HCT116 (cell line): ENCODE data around the gene ITK. TPM values are rescaled to one million over a fixed set of nuclear protein-coding genes. Genes with fewer than 3 reads are reported as not detected.
A peak's percentile ranks its signal among the peaks of the same experiment; 100 is the strongest.

Experiments
- ATAC-seq: fragments of 200-7000 bp; cut with Tn5 transposase; 2 replicates; pipeline ENCODE4 v1.9.1; 2020; ENCODE audit warnings: mild to moderate bottlenecking, moderate library complexity
- BruUV-seq: library from RNA; stranded (reverse); fragments of 400-500 nt; replicated peaks from 2 replicates; lab custom pipeline; 2021; lab: Mats Ljungman, UMichigan
- CTCF ChIA-PET: fragments of 300-600 bp; sonication (Branson Sonifier 250); formaldehyde crosslinking; loops from one replicate; lab custom pipeline; 2021; ENCODE audit warnings: antibody characterized with exemption; lab: Charles Lee
- POLR2A ChIA-PET: fragments of 300-600, 350-600 bp; sonication (Branson Sonifier 250); formaldehyde crosslinking; loops from one replicate; lab custom pipeline; 2021; ENCODE audit warnings: antibody characterized with exemption; lab: Charles Lee
- RAD21 ChIA-PET, 2 experiments: fragments of 300-600 bp; sonication (Branson Sonifier 250); formaldehyde crosslinking; loops; one replicate each; lab custom pipeline; 2023; ENCODE audit warnings: low total read pairs in 2 of 2; ENCODE audit not compliant: uncharacterized antibody in 2 of 2, unreplicated experiment in 2 of 2, low non-redundant PET in 1 of 2; lab: Charles Lee
- DNase-seq: peaks from one replicate; pipeline ENCODE4 v3.0.0-alpha.2; 2010; ENCODE audit warnings: low read depth, low spot score
- H2AFZ ChIP-seq: fragments of 200-600 bp; shearing (Covaris generic), sonication (generic); 2 replicates; pipeline ENCODE4 v1.6.1; 2017; ENCODE audit warnings: low read depth, mixed run types, mixed read lengths, antibody characterized with exemption, low read length; ENCODE audit not compliant: poor library complexity, severe bottlenecking
- H3K27ac ChIP-seq: 2 replicates; pipeline ENCODE4 v1.5.1; 2012; ENCODE audit warnings: low read depth, low read length
- H3K27me3 ChIP-seq: fragments of 200-600 bp; sonication (generic); 2 replicates; pipeline ENCODE4 v1.6.1; 2016; ENCODE audit warnings: mixed run types, low read length, mixed read lengths; ENCODE audit not compliant: insufficient read depth
- H3K36me3 ChIP-seq, 2 experiments: fragments of 200-500 bp in 1 of 2; fragments of 200-600 bp in 1 of 2; sonication (Bioruptor generic) in 1 of 2; sonication (generic) in 1 of 2; 2 replicates each; pipeline versions ENCODE4 v1.5.1 to v1.6.1; 2014 to 2016; ENCODE audit warnings: low read length in 2 of 2, inconsistent platforms in 1 of 2, mixed read lengths in 1 of 2, mixed run types in 1 of 2; ENCODE audit not compliant: insufficient read depth in 2 of 2, control insufficient read depth in 1 of 2
- H3K4me1 ChIP-seq, 2 experiments: fragments of 200-600 bp in 1 of 2; sonication (generic) in 1 of 2; 2 replicates each; pipeline versions ENCODE4 v1.5.1 to v1.6.1; 2012 to 2017; ENCODE audit warnings: low read length in 2 of 2, inconsistent platforms in 1 of 2, mild to moderate bottlenecking in 1 of 2, mixed read lengths in 1 of 2, mixed run types in 1 of 2, moderate library complexity in 1 of 2; ENCODE audit not compliant: insufficient read depth in 2 of 2, control insufficient read depth in 1 of 2
- H3K4me2 ChIP-seq: fragments of 200-600 bp; sonication (generic); 2 replicates; pipeline ENCODE4 v1.6.1; 2017; ENCODE audit warnings: mixed run types, low read length, mixed read lengths
- H3K4me3 ChIP-seq, 2 experiments: fragments of 200-600 bp in 1 of 2; sonication (generic) in 1 of 2; replicated peaks in 1 of 2; 2 replicates each; pipeline ENCODE4 v1.5.1; 2011 to 2016; ENCODE audit warnings: low read length in 2 of 2, control low read depth in 1 of 2, low read depth in 1 of 2, mild to moderate bottlenecking in 1 of 2, mixed read lengths in 1 of 2, mixed run types in 1 of 2
- H3K79me2 ChIP-seq: fragments of 200-600 bp; sonication (generic); 2 replicates; pipeline ENCODE4 v1.6.1; 2017; ENCODE audit warnings: mild to moderate bottlenecking, mixed run types, low read length, moderate library complexity, mixed read lengths; ENCODE audit not compliant: insufficient read depth
- H3K9ac ChIP-seq: fragments of 200-600 bp; sonication (generic); 2 replicates; pipeline ENCODE4 v1.6.1; 2016; ENCODE audit warnings: low read length, mixed read lengths
- H3K9me2 ChIP-seq: fragments of 200-600 bp; sonication (generic), shearing (Covaris generic); 2 replicates; pipeline ENCODE4 v1.6.1; 2017; ENCODE audit warnings: mixed run types, mild to moderate bottlenecking, moderate library complexity; ENCODE audit not compliant: insufficient read depth
- H3K9me3 ChIP-seq, 2 experiments: fragments of 200-500 bp in 1 of 2; fragments of 200-600 bp in 1 of 2; sonication (Bioruptor generic) in 1 of 2; sonication (generic) in 1 of 2; 2 replicates each; pipeline ENCODE4 v1.6.1; 2014 to 2017; ENCODE audit warnings: low read length in 2 of 2, mixed read lengths in 2 of 2, inconsistent platforms in 1 of 2, low read depth in 1 of 2, mild to moderate bottlenecking in 1 of 2, mixed run types in 1 of 2, moderate library complexity in 1 of 2; ENCODE audit not compliant: control insufficient read depth in 1 of 2, insufficient read depth in 1 of 2
- H4K20me1 ChIP-seq: fragments of 200-600 bp; sonication (generic), shearing (Covaris generic); 2 replicates; pipeline ENCODE4 v1.6.1; 2017; ENCODE audit warnings: mixed run types, mild to moderate bottlenecking, moderate library complexity; ENCODE audit not compliant: insufficient read depth
- ATF3 ChIP-seq: IDR thresholded peaks from 2 replicates; pipeline ENCODE4 v1.6.1; 2012
- CBX3 ChIP-seq: IDR thresholded peaks from 2 replicates; pipeline ENCODE4 v1.6.1; 2012; ENCODE audit warnings: low read depth
- CEBPB ChIP-seq: IDR thresholded peaks from 2 replicates; pipeline ENCODE4 v1.6.1; 2012; ENCODE audit warnings: low read depth
- EGR1 ChIP-seq: IDR thresholded peaks from 2 replicates; pipeline ENCODE4 v1.6.1; 2012; ENCODE audit warnings: low read depth
- ELF1 ChIP-seq: IDR thresholded peaks from 2 replicates; pipeline ENCODE4 v1.6.1; 2012; ENCODE audit warnings: low read depth, borderline replicate concordance
- EZH2 ChIP-seq: fragments of 200-600 bp; sonication (generic); IDR thresholded peaks from 2 replicates; pipeline ENCODE4 v1.6.1; 2017; ENCODE audit warnings: antibody characterized with exemption, mixed run types
- FOSL1 ChIP-seq: IDR thresholded peaks from 2 replicates; pipeline ENCODE4 v1.6.1; 2012; ENCODE audit warnings: low read depth
- JUND ChIP-seq: IDR thresholded peaks from 2 replicates; pipeline ENCODE4 v1.6.1; 2012
- MAX ChIP-seq: IDR thresholded peaks from 2 replicates; pipeline ENCODE4 v1.6.1; 2012
- POLR2A ChIP-seq: IDR thresholded peaks from 2 replicates; pipeline ENCODE4 v1.7.0; 2011; ENCODE audit warnings: borderline replicate concordance; ENCODE audit not compliant: insufficient read depth, insufficient read length; ENCODE audit errors: extremely low read depth
- RAD21 ChIP-seq: IDR thresholded peaks from 2 replicates; pipeline ENCODE4 v1.6.1; 2012; ENCODE audit warnings: low read depth, mild to moderate bottlenecking
- REST ChIP-seq: IDR thresholded peaks from 2 replicates; pipeline ENCODE4 v1.6.1; 2012; ENCODE audit warnings: low read depth
- SIN3A ChIP-seq: IDR thresholded peaks from 2 replicates; pipeline ENCODE4 v1.6.1; 2012; ENCODE audit warnings: low read depth
- SP1 ChIP-seq: IDR thresholded peaks from 2 replicates; pipeline ENCODE4 v1.6.1; 2012; ENCODE audit warnings: low read depth
- SRF ChIP-seq: IDR thresholded peaks from 2 replicates; pipeline ENCODE4 v1.6.1; 2012; ENCODE audit warnings: low read depth
- TCF7L2 ChIP-seq: IDR thresholded peaks from 2 replicates; pipeline ENCODE4 v1.7.0; 2011; ENCODE audit warnings: borderline replicate concordance, inconsistent platforms; ENCODE audit not compliant: insufficient read depth, insufficient read length; ENCODE audit errors: extremely low read depth
- ZBTB33 ChIP-seq: IDR thresholded peaks from 2 replicates; pipeline ENCODE4 v1.6.1; 2011; ENCODE audit warnings: mild to moderate bottlenecking, low read length, moderate library complexity; ENCODE audit not compliant: insufficient replicate concordance; ENCODE audit errors: extremely low read depth
- ZFX ChIP-seq: fragments of 450-650 bp; IDR thresholded peaks from 2 replicates; pipeline ENCODE4 v1.6.1; 2017
- ZNF274 ChIP-seq: fragments of 200-500 bp; sonication (Bioruptor generic); IDR thresholded peaks from 2 replicates; pipeline ENCODE4 v1.6.1; 2014; ENCODE audit warnings: mild to moderate bottlenecking, low read depth, low read length, inconsistent platforms
- intact Hi-C: fragments of 100-400 bp; cut with micrococcal nuclease; formaldehyde crosslinking; loops from 2 replicates; pipeline ENCODE4 v1.10.0; 2022
- total RNA-seq: library from RNA; stranded (reverse); gene quantifications from one replicate; pipeline ENCODE4 v1.2.1, GENCODE V29; 2021; ENCODE audit not compliant: unreplicated experiment

ITK gene
- total RNA-seq, 1 experiment from 2014 or later = 0.37 TPM

GRCh38 chr5:157267025-157267424 lies 86.4 kb downstream of the ITK start:
- Histone ChIP-seq H3K36me3 (no peaks in the 10 kb centered on the region), H3K27ac (no peak overlapping the region), H3K79me2 (no peaks in the 10 kb centered on the region), H3K27me3 (no peaks in the 10 kb centered on the region), H4K20me1 (no peaks in the 10 kb centered on the region), H3K4me2 (peak overlapping the region; percentile 94), H3K4me3 (peak overlapping the region; percentile 58 to 73), H2AFZ (no peak overlapping the region), H3K9me3 (no peaks in the 10 kb centered on the region), H3K9ac (peak overlapping the region; percentile 56; the same call in 1 of the 2 replicates), H3K4me1 (peaks cover 6 to 19% of the 10 kb centered on the region in 2 experiments; a peak in 3 of 4 replicates), H3K9me2 (no peaks in the 10 kb centered on the region)
- ATAC-seq (no peak), DNase-seq (no peak)
- CTCF ChIA-PET = no interaction called here
- RAD21 ChIA-PET = no interaction called here
- BruUV-seq = TSS peak; percentile 37
- POLR2A ChIA-PET = no interaction called here
- intact Hi-C loops = loop anchor here (10.0 kb wide), 1 partner anchor 122 kb away; the partner anchor contains the start of gene MED7
- TF ChIP-seq SIN3A (no peak), FOSL1 (no peak), ZNF274 (no peak), POLR2A (no peak), EGR1 (no peak), ATF3 (no peak), ELF1 (no peak), ZBTB33 (no peak), TCF7L2 (no peak), REST (no peak), ZFX (no peak), MAX (no peak), CEBPB (no peak), JUND (no peak), EZH2 (no peak), RAD21 (no peak), CBX3 (no peak), SP1 (no peak), SRF (no peak)
